ENCODE results near the gene NR0B2. TPM values are rescaled to one million over a fixed set of nuclear protein-coding genes. Genes with fewer than 3 reads are reported as not detected.

NR0B2 gene
- total and polyA plus RNA-seq, 5 donors from 2014 or later, result not detected

- Histone ChIP-seq H3K4me1 (ENCODE audit: control insufficient read depth, insufficient read depth, low read length, poor library complexity, severe bottlenecking) (no peaks in the 10 kb centered on the region), H3K4me3 (ENCODE audit: low read depth, low read length) (no peak overlapping the region), H3K36me3 (ENCODE audit: control insufficient read depth, insufficient read depth, low read length) (peaks cover 49% of the 10 kb centered on the region), H3K27me3 (ENCODE audit: control insufficient read depth, insufficient read depth, low read length) (no peaks in the 10 kb centered on the region), H3K27ac (ENCODE audit: insufficient read depth, low read length, poor library complexity, severe bottlenecking) (no peak overlapping the region), H3K9me3 (ENCODE audit: control insufficient read depth in 2 of 2, low read length in 2 of 2) (no peaks in the 10 kb centered on the region)
- no peaks in the 10 kb centered on the region for H3K27me3 Mint-ChIP-seq
- H3K9me3 Mint-ChIP-seq, result peaks cover 0 to 2% (median 0%) of the 10 kb centered on the region in 7 donors
- H3K27ac Mint-ChIP-seq, result no peak overlapping the region
- peaks cover 32% of the 10 kb centered on the region for H3K36me3 Mint-ChIP-seq
- peaks cover 0 to 4% (median 1%) of the 10 kb centered on the region in 4 donors for H3K4me1 Mint-ChIP-seq
- ATAC-seq (ENCODE audit: low read depth in 2 of 2) (no peak), DNase-seq (no peak)
- H3K4me3 Mint-ChIP-seq, result no peak overlapping the region
Observed at GRCh38 chr1:26946270-26946669, 32.5 kb upstream of the NR0B2 start.

- DNase-seq (no peak), ATAC-seq (ENCODE audit: low read depth in 2 of 2) (no peak)
- Histone ChIP-seq H3K4me1 (ENCODE audit: control insufficient read depth, insufficient read depth, low read length, poor library complexity, severe bottlenecking) (no peaks in the 10 kb centered on the region), H3K27me3 (ENCODE audit: control insufficient read depth, insufficient read depth, low read length) (no peaks in the 10 kb centered on the region), H3K36me3 (ENCODE audit: control insufficient read depth, insufficient read depth, low read length) (peaks cover 51% of the 10 kb centered on the region), H3K9me3 (ENCODE audit: control insufficient read depth in 2 of 2, low read length in 2 of 2) (no peaks in the 10 kb centered on the region), H3K27ac (ENCODE audit: insufficient read depth, low read length, poor library complexity, severe bottlenecking) (no peak overlapping the region), H3K4me3 (ENCODE audit: low read depth, low read length) (no peak overlapping the region)
- H3K9me3 Mint-ChIP-seq, result peaks cover 0 to 2% (median 0%) of the 10 kb centered on the region in 7 donors
- no peak overlapping the region for H3K4me3 Mint-ChIP-seq
- no peaks in the 10 kb centered on the region for H3K27me3 Mint-ChIP-seq
- H3K27ac Mint-ChIP-seq, result peak overlapping the region in 1 of 3 donors; percentile 32
- peaks cover 0 to 3% (median 1%) of the 10 kb centered on the region in 4 donors for H3K4me1 Mint-ChIP-seq
- H3K36me3 Mint-ChIP-seq, result peaks cover 30% of the 10 kb centered on the region
Observed at GRCh38 chr1:26945728-26946127, 32.0 kb upstream of the NR0B2 start.

DNA sequence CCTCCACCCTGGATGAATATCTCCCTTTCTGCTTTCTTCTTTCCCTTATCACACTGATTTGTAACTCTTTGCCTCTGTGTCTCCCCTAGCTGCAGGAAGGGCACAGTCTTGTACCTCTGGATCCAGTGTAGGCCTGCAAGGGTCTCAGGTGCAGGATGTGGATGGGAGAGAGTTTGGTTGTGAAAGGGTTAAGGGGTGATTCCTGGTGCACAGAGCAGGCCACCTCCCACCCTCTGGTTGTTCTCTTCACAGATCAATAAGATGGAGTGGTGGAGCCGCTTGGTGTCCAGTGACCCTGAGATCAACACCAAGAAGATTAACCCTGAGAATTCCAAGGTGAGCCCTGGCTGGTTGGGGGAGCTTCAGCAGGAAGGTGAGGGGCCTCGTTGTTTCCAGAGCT, 31.4 kb upstream of the NR0B2 start:
- Mint-ChIP-seq H3K36me3 (peaks cover 28% of the 10 kb centered on the region), H3K9me3 (peaks cover 0 to 2% (median 0%) of the 10 kb centered on the region in 7 donors), H3K4me1 (peaks cover 0 to 2% (median under 1%) of the 10 kb centered on the region in 4 donors), H3K4me3 (no peak overlapping the region), H3K27ac (peak overlapping the region in 1 of 3 donors; percentile 32), H3K27me3 (no peaks in the 10 kb centered on the region)
- no peaks in the 10 kb centered on the region for H3K4me1 ChIP-seq (ENCODE audit: control insufficient read depth, insufficient read depth, low read length, poor library complexity, severe bottlenecking)
- no peak overlapping the region for H3K4me3 ChIP-seq (ENCODE audit: low read depth, low read length)
- no peak overlapping the region for H3K27ac ChIP-seq (ENCODE audit: insufficient read depth, low read length, poor library complexity, severe bottlenecking)
- no peaks in the 10 kb centered on the region for H3K27me3 ChIP-seq (ENCODE audit: control insufficient read depth, insufficient read depth, low read length)
- no peak for ATAC-seq (ENCODE audit: low read depth in 2 of 2)
- no peak for DNase-seq
- no peaks in the 10 kb centered on the region for H3K9me3 ChIP-seq (ENCODE audit: control insufficient read depth in 2 of 2, low read length in 2 of 2)
- peaks cover 51% of the 10 kb centered on the region for H3K36me3 ChIP-seq (ENCODE audit: control insufficient read depth, insufficient read depth, low read length)

- Histone ChIP-seq H3K4me1 (ENCODE audit: control insufficient read depth, insufficient read depth, low read length, poor library complexity, severe bottlenecking) (no peaks in the 10 kb centered on the region), H3K9me3 (ENCODE audit: control insufficient read depth in 2 of 2, low read length in 2 of 2) (no peaks in the 10 kb centered on the region), H3K27me3 (ENCODE audit: control insufficient read depth, insufficient read depth, low read length) (no peaks in the 10 kb centered on the region), H3K27ac (ENCODE audit: insufficient read depth, low read length, poor library complexity, severe bottlenecking) (no peak overlapping the region), H3K36me3 (ENCODE audit: control insufficient read depth, insufficient read depth, low read length) (peaks cover 53% of the 10 kb centered on the region), H3K4me3 (ENCODE audit: low read depth, low read length) (no peak overlapping the region)
- Mint-ChIP-seq H3K27me3 (no peaks in the 10 kb centered on the region), H3K4me1 (peaks cover 0 to 4% (median under 1%) of the 10 kb centered on the region in 4 donors), H3K9me3 (peaks cover 0 to 2% (median 0%) of the 10 kb centered on the region in 7 donors), H3K36me3 (peaks cover 28% of the 10 kb centered on the region), H3K4me3 (no peak overlapping the region), H3K27ac (no peak overlapping the region)
- ATAC-seq (ENCODE audit: low read depth in 2 of 2) (no peak), DNase-seq (no peak)
Observed at GRCh38 chr1:26942656-26943055, 28.9 kb upstream of the NR0B2 start.

GRCh38 chr1:26941311-26941710, 27.5 kb upstream of the NR0B2 start:
- H3K36me3 ChIP-seq (ENCODE audit: control insufficient read depth, insufficient read depth, low read length), result peaks cover 59% of the 10 kb centered on the region
- no peaks in the 10 kb centered on the region for H3K27me3 Mint-ChIP-seq
- H3K36me3 Mint-ChIP-seq, result peaks cover 31% of the 10 kb centered on the region
- no peak overlapping the region for H3K27ac Mint-ChIP-seq
- H3K27ac ChIP-seq (ENCODE audit: insufficient read depth, low read length, poor library complexity, severe bottlenecking), result no peak overlapping the region
- ATAC-seq (ENCODE audit: low read depth in 2 of 2) (no peak), DNase-seq (no peak)
- peaks cover 0 to 4% (median under 1%) of the 10 kb centered on the region in 4 donors for H3K4me1 Mint-ChIP-seq
- no peaks in the 10 kb centered on the region for H3K4me1 ChIP-seq (ENCODE audit: control insufficient read depth, insufficient read depth, low read length, poor library complexity, severe bottlenecking)
- H3K9me3 ChIP-seq (ENCODE audit: control insufficient read depth in 2 of 2, low read length in 2 of 2), result no peaks in the 10 kb centered on the region
- no peak overlapping the region for H3K4me3 Mint-ChIP-seq
- H3K9me3 Mint-ChIP-seq, result peaks cover 0 to 2% (median 0%) of the 10 kb centered on the region in 7 donors
- H3K27me3 ChIP-seq (ENCODE audit: control insufficient read depth, insufficient read depth, low read length), result no peaks in the 10 kb centered on the region
- H3K4me3 ChIP-seq (ENCODE audit: low read depth, low read length), result no peak overlapping the region

GRCh38 chr1:26938659-26939025, 24.9 kb upstream of the NR0B2 start:
- no peaks in the 10 kb centered on the region for H3K27me3 Mint-ChIP-seq
- ATAC-seq (ENCODE audit: low read depth in 2 of 2) (no peak), DNase-seq (no peak)
- Histone ChIP-seq H3K27ac (ENCODE audit: insufficient read depth, low read length, poor library complexity, severe bottlenecking) (no peak overlapping the region), H3K4me1 (ENCODE audit: control insufficient read depth, insufficient read depth, low read length, poor library complexity, severe bottlenecking) (no peaks in the 10 kb centered on the region), H3K9me3 (ENCODE audit: control insufficient read depth in 2 of 2, low read length in 2 of 2) (no peaks in the 10 kb centered on the region), H3K27me3 (ENCODE audit: control insufficient read depth, insufficient read depth, low read length) (no peaks in the 10 kb centered on the region), H3K4me3 (ENCODE audit: low read depth, low read length) (no peak overlapping the region), H3K36me3 (ENCODE audit: control insufficient read depth, insufficient read depth, low read length) (peaks cover 39% of the 10 kb centered on the region)
- H3K4me1 Mint-ChIP-seq, result peaks cover 0 to 6% (median 2%) of the 10 kb centered on the region in 4 donors
- H3K36me3 Mint-ChIP-seq, result peaks cover 27% of the 10 kb centered on the region
- H3K4me3 Mint-ChIP-seq, result no peak overlapping the region
- H3K27ac Mint-ChIP-seq, result peak overlapping the region in 1 of 3 donors; percentile 23
- H3K9me3 Mint-ChIP-seq, result no peaks in the 10 kb centered on the region

DNA sequence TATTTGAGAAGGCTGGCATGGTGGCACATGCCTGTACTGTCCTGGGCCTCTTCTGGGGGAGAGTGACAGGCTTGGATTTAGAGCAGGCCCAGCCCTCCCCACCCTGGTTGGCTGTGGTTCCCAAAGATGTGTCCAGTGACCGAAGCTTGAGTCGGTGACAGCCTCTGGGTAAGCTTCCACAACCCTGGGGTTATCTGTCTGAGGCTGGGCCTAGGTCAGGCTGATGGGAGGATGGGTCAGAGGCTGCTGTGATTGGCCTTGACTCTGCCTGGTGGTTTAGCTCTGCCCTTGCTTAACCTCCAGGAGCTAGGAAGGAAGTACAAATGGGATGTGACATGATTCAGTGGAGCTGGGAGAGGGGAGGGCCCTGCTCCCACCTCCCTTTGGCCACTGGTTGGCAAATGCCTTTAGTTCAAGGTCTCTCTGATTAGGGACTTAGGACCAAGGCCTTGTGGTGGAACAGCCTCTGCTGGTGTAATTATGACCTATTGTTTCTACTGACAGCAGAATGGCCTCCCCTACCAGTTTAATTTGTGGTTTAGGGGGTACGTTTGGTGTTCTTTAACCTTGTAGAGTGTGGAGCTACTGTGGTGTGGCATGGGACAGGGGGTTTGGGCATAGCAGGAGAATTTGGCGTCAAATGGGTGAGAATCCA, 24.4 kb upstream of the NR0B2 start:
- Histone ChIP-seq H3K27ac (ENCODE audit: insufficient read depth, low read length, poor library complexity, severe bottlenecking) (no peak overlapping the region), H3K4me1 (ENCODE audit: control insufficient read depth, insufficient read depth, low read length, poor library complexity, severe bottlenecking) (no peaks in the 10 kb centered on the region), H3K36me3 (ENCODE audit: control insufficient read depth, insufficient read depth, low read length) (peaks cover 33% of the 10 kb centered on the region), H3K27me3 (ENCODE audit: control insufficient read depth, insufficient read depth, low read length) (no peaks in the 10 kb centered on the region), H3K9me3 (ENCODE audit: control insufficient read depth in 2 of 2, low read length in 2 of 2) (no peaks in the 10 kb centered on the region), H3K4me3 (ENCODE audit: low read depth, low read length) (no peak overlapping the region)
- DNase-seq (no peak), ATAC-seq (ENCODE audit: low read depth in 2 of 2) (no peak)
- H3K36me3 Mint-ChIP-seq, result peaks cover 24% of the 10 kb centered on the region
- H3K27ac Mint-ChIP-seq, result peak overlapping the region in 2 of 3 donors; percentile 9 to 23
- peaks cover 0 to 8% (median 3%) of the 10 kb centered on the region in 4 donors for H3K4me1 Mint-ChIP-seq
- no peak overlapping the region for H3K4me3 Mint-ChIP-seq
- no peaks in the 10 kb centered on the region for H3K9me3 Mint-ChIP-seq
- H3K27me3 Mint-ChIP-seq, result no peaks in the 10 kb centered on the region

DNA sequence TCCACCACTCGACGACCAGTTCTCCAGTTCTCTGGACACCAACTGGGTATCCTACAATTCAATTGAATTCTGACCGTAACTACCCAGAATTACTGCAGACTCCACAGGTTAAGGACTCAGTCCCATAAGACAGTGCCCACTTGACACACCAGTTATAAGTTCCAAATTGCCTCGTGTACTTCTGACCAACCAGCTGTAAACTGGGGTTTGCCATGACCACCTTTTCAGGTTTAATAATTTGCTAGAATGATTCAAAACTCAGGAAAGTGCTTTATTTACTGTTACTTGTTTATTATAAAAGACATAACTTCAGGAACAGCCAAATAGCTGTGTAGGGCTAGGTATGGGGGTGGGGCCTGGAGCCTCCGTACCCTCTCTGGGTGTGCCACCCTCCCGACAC, 23.0 kb upstream of the NR0B2 start:
- no peaks in the 10 kb centered on the region for H3K4me1 ChIP-seq (ENCODE audit: control insufficient read depth, insufficient read depth, low read length, poor library complexity, severe bottlenecking)
- H3K9me3 Mint-ChIP-seq, result no peaks in the 10 kb centered on the region
- no peak overlapping the region for H3K27ac Mint-ChIP-seq
- H3K27me3 ChIP-seq (ENCODE audit: control insufficient read depth, insufficient read depth, low read length), result no peaks in the 10 kb centered on the region
- H3K4me3 ChIP-seq (ENCODE audit: low read depth, low read length), result no peak overlapping the region
- DNase-seq, result no peak
- H3K4me1 Mint-ChIP-seq, result peaks cover 0 to 9% (median 5%) of the 10 kb centered on the region in 4 donors
- no peaks in the 10 kb centered on the region for H3K9me3 ChIP-seq (ENCODE audit: control insufficient read depth in 2 of 2, low read length in 2 of 2)
- H3K27ac ChIP-seq (ENCODE audit: insufficient read depth, low read length, poor library complexity, severe bottlenecking), result no peak overlapping the region
- no peak for ATAC-seq (ENCODE audit: low read depth in 2 of 2)
- H3K27me3 Mint-ChIP-seq, result no peaks in the 10 kb centered on the region
- H3K36me3 Mint-ChIP-seq, result peaks cover 22% of the 10 kb centered on the region
- H3K36me3 ChIP-seq (ENCODE audit: control insufficient read depth, insufficient read depth, low read length), result peaks cover 27% of the 10 kb centered on the region
- H3K4me3 Mint-ChIP-seq, result no peak overlapping the region

Data from CD4-positive, CD25-positive, alpha-beta regulatory T cell (primary cell).